ENCODE measurements around the gene NLE1. TPM values are rescaled to one million over a fixed set of nuclear protein-coding genes. Genes with fewer than 3 reads are reported as not detected.
"Not testable (repeated sequence)": the region's sequence is repeated elsewhere in the genome, so short reads cannot be mapped to it uniquely, and the experiment has no call there.

Gene NLE1
- total RNA-seq, 1 donor: 15.6 TPM

DNA sequence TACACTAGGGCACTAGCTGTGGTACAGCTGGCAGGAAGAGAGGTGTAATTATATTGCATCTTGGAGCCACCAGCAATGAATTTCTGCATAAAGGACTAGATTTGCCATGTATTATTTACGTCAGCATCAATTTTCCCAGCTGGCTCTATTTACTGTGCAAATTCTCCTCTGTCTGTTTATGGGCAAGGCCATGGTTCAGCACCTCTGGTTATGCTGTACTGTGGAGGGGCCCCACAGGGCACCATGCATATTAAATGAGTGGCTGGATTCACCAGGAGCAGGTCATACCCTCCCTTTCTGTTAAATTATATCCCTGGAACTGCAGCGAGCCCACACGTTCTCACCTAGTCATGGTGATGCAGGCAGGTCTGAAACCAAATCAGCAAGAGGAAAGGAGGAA, 42.2 kb downstream of the NLE1 start:
- no peaks in the 10 kb centered on the region for H3K9me3 ChIP-seq (ENCODE audit: low read depth, low read length)
- TF ChIP-seq, protein P1, sequence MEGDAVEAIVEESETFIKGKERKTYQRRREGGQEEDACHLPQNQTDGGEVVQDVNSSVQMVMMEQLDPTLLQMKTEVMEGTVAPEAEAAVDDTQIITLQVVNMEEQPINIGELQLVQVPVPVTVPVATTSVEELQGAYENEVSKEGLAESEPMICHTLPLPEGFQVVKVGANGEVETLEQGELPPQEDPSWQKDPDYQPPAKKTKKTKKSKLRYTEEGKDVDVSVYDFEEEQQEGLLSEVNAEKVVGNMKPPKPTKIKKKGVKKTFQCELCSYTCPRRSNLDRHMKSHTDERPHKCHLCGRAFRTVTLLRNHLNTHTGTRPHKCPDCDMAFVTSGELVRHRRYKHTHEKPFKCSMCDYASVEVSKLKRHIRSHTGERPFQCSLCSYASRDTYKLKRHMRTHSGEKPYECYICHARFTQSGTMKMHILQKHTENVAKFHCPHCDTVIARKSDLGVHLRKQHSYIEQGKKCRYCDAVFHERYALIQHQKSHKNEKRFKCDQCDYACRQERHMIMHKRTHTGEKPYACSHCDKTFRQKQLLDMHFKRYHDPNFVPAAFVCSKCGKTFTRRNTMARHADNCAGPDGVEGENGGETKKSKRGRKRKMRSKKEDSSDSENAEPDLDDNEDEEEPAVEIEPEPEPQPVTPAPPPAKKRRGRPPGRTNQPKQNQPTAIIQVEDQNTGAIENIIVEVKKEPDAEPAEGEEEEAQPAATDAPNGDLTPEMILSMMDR (IDR thresholded peaks at IDR 0.05; ENCODE audit: extremely low read depth, low read depth, low read length): no peak
- DNase-seq (ENCODE audit: insufficient read length, low spot score, missing footprints): no peak
- no peak overlapping the region for H3K27ac ChIP-seq (ENCODE audit: low read depth, low read length)
- H3K4me2 ChIP-seq (ENCODE audit: insufficient read depth, low read length): no peak overlapping the region
- H3K27me3 ChIP-seq (ENCODE audit: insufficient read depth, low read length): no peaks in the 10 kb centered on the region
- peaks cover 11% of the 10 kb centered on the region for H3K36me3 ChIP-seq (ENCODE audit: insufficient read depth, low read length)
- no peaks in the 10 kb centered on the region for H4K20me1 ChIP-seq (ENCODE audit: insufficient read depth, low read length)
- H3K79me2 ChIP-seq (ENCODE audit: insufficient read depth, low read length): no peaks in the 10 kb centered on the region
- peaks cover 5% of the 10 kb centered on the region for H3K4me1 ChIP-seq (ENCODE audit: insufficient read depth, low read length)
- no peak overlapping the region for H3K4me3 ChIP-seq (ENCODE audit: insufficient read depth, low read length)
- no peak overlapping the region for H2AFZ ChIP-seq (ENCODE audit: low read length)

- H3K36me3 ChIP-seq (ENCODE audit: insufficient read depth, low read length): peaks cover 11% of the 10 kb centered on the region
- H4K20me1 ChIP-seq (ENCODE audit: insufficient read depth, low read length): no peaks in the 10 kb centered on the region
- DNase-seq (ENCODE audit: insufficient read length, low spot score, missing footprints): no peak
- H3K27ac ChIP-seq (ENCODE audit: low read depth, low read length): no peak overlapping the region
- peaks cover 11% of the 10 kb centered on the region for H3K4me1 ChIP-seq (ENCODE audit: insufficient read depth, low read length)
- H3K4me2 ChIP-seq (ENCODE audit: insufficient read depth, low read length): no peak overlapping the region
- no peak overlapping the region for H3K4me3 ChIP-seq (ENCODE audit: insufficient read depth, low read length)
- TF ChIP-seq, protein P1 (IDR thresholded peaks at IDR 0.05; ENCODE audit: extremely low read depth, low read depth, low read length): no peak
- no peak overlapping the region for H2AFZ ChIP-seq (ENCODE audit: low read length)
- no peaks in the 10 kb centered on the region for H3K9me3 ChIP-seq (ENCODE audit: low read depth, low read length)
- no peaks in the 10 kb centered on the region for H3K27me3 ChIP-seq (ENCODE audit: insufficient read depth, low read length)
- no peaks in the 10 kb centered on the region for H3K79me2 ChIP-seq (ENCODE audit: insufficient read depth, low read length)
These were observed 44.3 kb downstream of the NLE1 start for GRCh38 chr17:35097776-35098175.

DNA sequence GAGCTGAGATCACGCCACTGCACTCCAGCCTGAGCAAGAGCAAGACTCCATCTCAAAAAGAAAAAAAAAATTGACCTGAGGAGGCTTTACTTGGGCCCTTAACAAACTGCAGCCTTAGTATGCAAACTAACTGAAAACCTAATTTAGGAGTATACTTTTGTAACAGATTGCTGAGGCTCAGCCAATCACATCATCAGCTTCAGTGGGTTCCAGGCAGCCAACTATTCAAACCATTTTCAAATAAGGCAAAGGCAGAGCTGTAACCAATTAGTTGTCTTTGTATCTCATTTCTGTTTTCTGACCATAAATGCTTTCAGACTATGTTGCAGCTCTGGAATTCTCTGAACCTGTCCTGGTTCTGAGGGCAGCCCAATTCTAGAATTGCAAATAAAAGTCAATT, 46.4 kb downstream of the NLE1 start:
- TF ChIP-seq, protein P1 (IDR thresholded peaks at IDR 0.05; ENCODE audit: extremely low read depth, low read depth, low read length): no peak
- Histone ChIP-seq H3K4me1 (ENCODE audit: insufficient read depth, low read length) (peaks cover 11% of the 10 kb centered on the region), H3K4me3 (ENCODE audit: insufficient read depth, low read length) (no peak overlapping the region), H3K79me2 (ENCODE audit: insufficient read depth, low read length) (no peaks in the 10 kb centered on the region), H2AFZ (ENCODE audit: low read length) (no peak overlapping the region), H3K27me3 (ENCODE audit: insufficient read depth, low read length) (no peaks in the 10 kb centered on the region), H3K9me3 (ENCODE audit: low read depth, low read length) (no peaks in the 10 kb centered on the region), H4K20me1 (ENCODE audit: insufficient read depth, low read length) (no peaks in the 10 kb centered on the region), H3K27ac (ENCODE audit: low read depth, low read length) (no peak overlapping the region), H3K36me3 (ENCODE audit: insufficient read depth, low read length) (peaks cover 9% of the 10 kb centered on the region), H3K4me2 (ENCODE audit: insufficient read depth, low read length) (no peak overlapping the region)
- no peak for DNase-seq (ENCODE audit: insufficient read length, low spot score, missing footprints)

DNA sequence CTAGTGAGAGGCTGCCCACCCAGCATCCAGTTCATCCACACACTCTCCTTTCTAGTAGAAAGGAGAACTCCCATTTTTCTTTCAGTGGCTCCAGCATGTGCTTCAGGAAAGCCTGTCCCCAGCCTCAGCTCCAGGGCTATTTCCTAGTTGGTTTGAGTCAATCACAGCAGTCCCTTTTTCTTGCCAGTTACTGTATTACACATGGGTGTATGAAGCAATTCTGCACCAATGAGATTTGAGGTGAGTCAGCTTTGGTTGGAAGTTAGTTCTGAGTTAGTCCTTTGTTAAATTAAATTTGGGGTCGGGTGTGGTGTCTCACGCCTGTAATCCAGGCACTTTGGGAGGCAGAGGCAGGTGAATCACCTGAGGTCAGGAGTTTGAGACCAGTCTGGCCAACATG, 47.2 kb downstream of the NLE1 start:
- Histone ChIP-seq H2AFZ (ENCODE audit: low read length) (peak overlapping the region; percentile 75), H3K4me1 (ENCODE audit: insufficient read depth, low read length) (peaks cover 11% of the 10 kb centered on the region), H3K36me3 (ENCODE audit: insufficient read depth, low read length) (peaks cover 5% of the 10 kb centered on the region), H3K4me3 (ENCODE audit: insufficient read depth, low read length) (no peak overlapping the region), H3K27ac (ENCODE audit: low read depth, low read length) (peak overlapping the region; percentile 37), H3K27me3 (ENCODE audit: insufficient read depth, low read length) (no peaks in the 10 kb centered on the region), H3K9me3 (ENCODE audit: low read depth, low read length) (no peaks in the 10 kb centered on the region), H3K4me2 (ENCODE audit: insufficient read depth, low read length) (no peak overlapping the region), H4K20me1 (ENCODE audit: insufficient read depth, low read length) (no peaks in the 10 kb centered on the region), H3K79me2 (ENCODE audit: insufficient read depth, low read length) (no peaks in the 10 kb centered on the region)
- TF ChIP-seq, protein P1 (IDR thresholded peaks at IDR 0.05; ENCODE audit: extremely low read depth, low read depth, low read length): no peak
- DNase-seq (ENCODE audit: insufficient read length, low spot score, missing footprints): peak; percentile 86

DNA sequence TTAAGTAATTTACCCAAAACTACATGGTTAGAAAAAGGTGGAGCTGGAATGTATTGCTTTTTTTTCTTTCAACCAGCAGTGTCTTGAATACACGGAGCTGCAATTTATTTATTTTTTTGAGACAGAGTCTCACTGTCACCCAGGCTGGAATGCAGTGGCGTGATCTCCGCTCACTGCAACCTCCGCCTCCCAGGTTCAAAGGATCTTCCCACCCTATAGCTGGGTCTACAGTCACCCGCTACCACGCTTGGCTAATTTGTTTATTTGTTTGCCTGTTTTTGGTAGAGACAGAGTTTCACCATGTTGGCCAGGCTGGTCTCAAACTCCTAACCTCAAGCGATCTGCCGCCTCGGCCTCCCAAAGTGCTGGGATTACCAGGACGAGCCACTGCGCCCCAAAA, 51.4 kb downstream of the NLE1 start:
- DNase-seq (ENCODE audit: insufficient read length, low spot score, missing footprints); H3K36me3 ChIP-seq (ENCODE audit: insufficient read depth, low read length); H3K4me3 ChIP-seq (ENCODE audit: insufficient read depth, low read length); H3K4me2 ChIP-seq (ENCODE audit: insufficient read depth, low read length); H4K20me1 ChIP-seq (ENCODE audit: insufficient read depth, low read length); H3K27me3 ChIP-seq (ENCODE audit: insufficient read depth, low read length); H2AFZ ChIP-seq (ENCODE audit: low read length); H3K27ac ChIP-seq (ENCODE audit: low read depth, low read length); H3K9me3 ChIP-seq (ENCODE audit: low read depth, low read length): not testable (repeated sequence)
- Histone ChIP-seq H3K79me2 (ENCODE audit: insufficient read depth, low read length) (peaks cover 32% of the 10 kb centered on the region), H3K4me1 (ENCODE audit: insufficient read depth, low read length) (peaks cover 18% of the 10 kb centered on the region)
